GM11168 (cell line): ENCODE data around the gene COG5.

Experiments
- in situ Hi-C: fragments of 300-500 bp; cut with MboI; formaldehyde crosslinking; loops from one replicate; pipeline ENCODE4 v1.12.0; 2022; ENCODE audit warnings: low sequenced_read_pairs; ENCODE audit not compliant: unreplicated experiment

Gene COG5

DNA sequence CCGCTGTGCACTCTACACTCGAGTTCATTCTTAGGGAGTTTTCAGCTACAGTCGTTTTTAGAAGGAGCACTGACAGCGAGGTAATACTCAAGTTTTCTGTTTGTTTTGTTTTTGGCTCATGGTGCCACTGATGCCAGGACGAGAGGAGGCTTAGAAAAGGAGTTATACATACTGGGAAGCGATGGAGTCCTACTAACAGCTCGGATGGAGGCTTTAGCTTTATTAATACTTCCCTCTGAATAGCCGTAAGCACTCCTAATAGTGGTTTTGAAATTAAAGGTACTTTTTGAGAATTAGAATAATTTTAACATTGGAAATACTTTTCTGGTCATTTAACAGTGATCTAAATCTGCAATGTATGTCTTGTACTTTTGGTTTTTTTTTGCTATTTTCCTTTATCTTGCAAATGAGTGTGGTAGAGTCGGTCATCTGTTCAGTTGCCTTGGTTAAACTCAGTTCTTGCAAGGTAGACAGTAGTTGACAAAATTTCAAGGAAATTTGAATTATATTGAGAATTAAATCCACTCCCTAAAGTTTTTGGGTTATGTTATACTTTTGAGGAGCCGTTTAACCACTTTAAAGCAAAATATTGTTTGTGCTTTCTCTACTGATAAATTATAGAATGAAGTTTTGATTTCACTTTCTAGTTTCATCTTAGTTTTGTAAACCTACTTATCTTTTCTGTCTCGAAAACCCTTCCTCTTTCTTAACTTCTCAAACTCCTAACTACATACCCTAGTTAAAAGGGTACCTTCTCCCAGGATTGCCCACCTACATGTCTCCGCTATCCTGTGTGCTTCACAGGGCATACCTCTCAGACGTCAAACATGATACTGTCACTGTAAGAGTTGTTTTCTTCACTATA is 393.4 kb downstream of the COG5 start:
- in situ Hi-C loops, result no loop called here

DNA sequence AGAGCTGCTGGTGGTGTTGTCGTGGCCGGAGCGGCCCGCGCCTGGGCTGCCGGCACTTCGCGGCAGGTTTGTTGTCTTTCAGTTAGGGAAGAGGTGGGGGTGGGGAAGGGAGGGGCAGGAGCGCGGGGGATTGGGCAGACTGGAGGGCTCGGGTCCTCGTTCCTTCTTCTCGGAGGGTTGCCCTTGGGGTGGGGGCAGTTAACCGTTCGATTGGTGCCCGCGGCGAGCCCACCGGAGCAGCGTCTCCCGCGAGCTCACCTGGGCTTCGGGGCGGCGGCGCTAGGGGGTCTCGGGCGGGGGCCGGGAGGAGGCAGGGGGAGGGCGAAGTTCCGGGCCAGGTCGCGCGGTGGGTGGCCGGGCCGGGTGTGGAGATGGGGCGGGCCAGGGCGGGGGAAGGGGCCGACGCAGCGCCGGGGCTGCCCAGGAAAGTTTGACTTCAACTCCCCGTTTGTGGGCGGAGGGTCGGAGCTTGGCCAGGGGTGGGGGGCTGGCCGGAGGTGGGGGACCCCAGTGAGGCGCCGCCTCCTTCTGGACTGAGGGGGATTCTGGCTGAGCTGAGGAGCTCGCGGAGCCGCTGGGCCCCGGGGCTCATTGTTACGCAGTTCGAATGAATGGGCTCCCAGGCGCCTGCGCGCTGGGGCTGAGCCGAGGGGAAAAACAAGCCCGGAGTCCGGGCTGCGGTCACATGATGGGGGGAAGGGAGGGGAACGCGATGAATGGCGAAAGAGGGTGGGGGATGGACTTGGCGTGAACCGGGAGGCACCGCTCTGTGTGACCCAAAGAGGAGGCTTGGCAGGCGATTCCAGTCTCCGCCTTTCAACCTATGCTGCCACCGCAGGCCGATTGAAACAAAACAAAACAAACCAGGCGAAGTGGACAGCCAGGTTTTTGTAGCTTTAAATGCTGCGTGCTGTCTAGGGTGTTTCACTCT is 394.3 kb downstream of the COG5 start:
- in situ Hi-C loops, result no loop called here

DNA sequence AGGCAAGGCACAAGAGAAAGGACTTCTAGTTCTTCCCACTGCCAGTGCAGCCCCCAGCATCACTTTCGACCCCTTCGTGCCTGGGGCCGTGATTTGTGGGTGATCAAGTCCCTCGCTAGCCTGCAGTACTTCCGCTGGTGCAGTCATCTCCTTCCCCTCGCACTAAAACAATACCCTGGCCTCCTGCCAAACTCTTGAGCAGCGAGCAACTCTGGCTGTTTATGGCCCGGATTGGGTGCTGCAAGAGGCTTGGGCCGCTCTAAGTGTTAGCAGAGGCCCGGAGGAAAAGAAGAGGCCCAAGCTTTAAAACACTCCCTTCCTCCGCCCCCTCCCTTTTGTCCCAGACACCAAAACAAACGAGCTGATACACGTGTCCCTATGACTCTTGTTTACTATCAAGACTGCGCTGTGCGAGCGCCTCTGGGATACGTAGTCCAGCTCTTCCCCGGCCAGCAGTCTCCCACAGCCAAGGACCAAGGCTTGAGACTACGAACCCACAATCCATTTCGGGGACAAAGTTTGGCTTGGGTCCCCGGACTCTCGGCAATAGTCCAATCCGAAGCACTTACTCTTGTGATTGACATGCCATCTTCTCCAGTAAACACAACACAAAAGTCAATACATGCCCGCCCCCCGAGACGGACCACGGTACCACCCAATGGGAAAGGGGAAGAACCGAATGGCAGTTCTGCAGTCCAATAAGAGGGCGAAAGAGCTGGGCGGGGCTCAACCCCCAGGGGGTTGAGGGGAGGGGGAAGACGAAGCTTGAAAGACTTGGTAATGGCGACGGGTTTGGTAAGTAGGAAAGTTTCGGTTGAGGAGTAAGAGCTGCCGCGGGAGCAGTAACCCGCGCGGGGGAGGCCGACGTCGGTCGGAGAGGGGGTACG is 395.2 kb downstream of the COG5 start, which contains the start of gene HBP1:
Gene HBP1 (plus strand): TSS at position 771 of the 887 bp plus-strand sequence. CDS start 10,891 bp downstream, outside the sequence.
- in situ Hi-C loops, result no loop called here

GRCh38 chr7:107167483-107168232 is 396.1 kb downstream of the COG5 start:
- in situ Hi-C loops, result no loop called here

- in situ Hi-C loops, result no loop called here
Observed at GRCh38 chr7:107166736-107167426, 396.8 kb downstream of the COG5 start.

GRCh38 chr7:107165341-107165740 is 398.4 kb downstream of the COG5 start:
- in situ Hi-C loops, result no loop called here

DNA sequence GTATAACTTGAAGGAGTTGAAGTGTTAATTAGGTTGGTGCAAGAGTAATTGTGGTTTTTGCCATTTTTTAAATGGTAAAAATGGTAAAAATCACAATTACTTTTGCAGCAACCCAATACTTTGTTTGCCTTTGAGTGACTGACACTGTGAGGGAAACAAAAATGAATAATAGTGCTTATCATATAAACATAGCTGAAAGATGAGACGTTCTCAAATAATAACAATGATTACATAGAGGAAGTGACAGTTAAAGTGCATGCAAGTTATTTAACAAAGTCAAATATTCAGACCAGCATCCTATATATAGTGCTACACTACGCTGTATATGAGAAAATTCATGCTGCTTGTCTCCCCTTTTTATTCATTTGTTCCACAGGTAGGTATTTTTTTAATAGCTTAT is 399.6 kb downstream of the COG5 start:
- in situ Hi-C loops, result no loop called here

DNA sequence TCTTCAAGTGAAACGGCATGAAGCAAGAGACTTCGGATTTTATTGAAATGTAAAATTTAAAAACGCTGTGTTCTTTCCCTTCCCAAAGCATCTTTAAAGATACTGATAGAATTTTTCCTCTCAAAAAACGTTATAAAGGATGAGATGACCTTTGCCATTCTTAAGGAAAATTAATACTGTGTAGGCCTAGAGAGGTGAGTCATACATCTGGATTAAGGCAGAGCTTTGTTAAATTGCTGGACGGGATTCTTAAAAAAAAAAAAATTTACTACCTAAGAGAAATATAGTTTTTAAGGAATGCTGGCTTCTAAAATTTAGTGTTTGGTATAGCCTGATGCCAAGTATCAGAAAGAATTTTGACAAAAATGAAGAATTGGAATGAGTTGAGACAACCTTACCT is 401.2 kb downstream of the COG5 start:
- in situ Hi-C loops, result no loop called here

GRCh38 chr7:107161415-107161814 is 402.3 kb downstream of the COG5 start:
- in situ Hi-C loops, result no loop called here

- in situ Hi-C loops, result no loop called here
Observed at GRCh38 chr7:107160389-107160788, 403.3 kb downstream of the COG5 start.

DNA sequence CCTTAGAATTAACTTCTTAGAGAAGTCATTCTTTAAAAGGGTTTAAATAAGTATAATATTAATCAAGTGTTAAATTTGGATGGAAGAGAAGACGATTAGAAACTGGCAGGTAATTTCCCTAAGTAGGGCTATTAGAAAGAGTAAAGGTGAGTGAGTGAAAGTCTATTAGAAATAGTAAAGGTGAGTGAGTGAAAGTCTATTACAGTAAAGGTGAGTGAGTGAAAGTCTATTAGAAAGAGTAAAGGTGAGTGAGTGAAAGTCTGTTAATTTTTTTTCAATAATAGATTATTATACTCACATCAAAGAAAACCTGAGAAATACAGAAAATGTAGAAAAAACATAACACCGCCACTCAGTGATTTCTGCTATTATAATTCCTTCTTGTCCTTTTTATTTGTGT is 405.7 kb downstream of the COG5 start:
- in situ Hi-C loops, result loop anchor here (10.0 kb wide), 1 partner anchor 213 kb away; no protein-coding TSS in a partner anchor

- in situ Hi-C loops, result loop anchor here (10.0 kb wide), 1 partner anchor 212 kb away; no protein-coding TSS in a partner anchor
Observed at GRCh38 chr7:107157091-107157490, 406.6 kb downstream of the COG5 start.

DNA sequence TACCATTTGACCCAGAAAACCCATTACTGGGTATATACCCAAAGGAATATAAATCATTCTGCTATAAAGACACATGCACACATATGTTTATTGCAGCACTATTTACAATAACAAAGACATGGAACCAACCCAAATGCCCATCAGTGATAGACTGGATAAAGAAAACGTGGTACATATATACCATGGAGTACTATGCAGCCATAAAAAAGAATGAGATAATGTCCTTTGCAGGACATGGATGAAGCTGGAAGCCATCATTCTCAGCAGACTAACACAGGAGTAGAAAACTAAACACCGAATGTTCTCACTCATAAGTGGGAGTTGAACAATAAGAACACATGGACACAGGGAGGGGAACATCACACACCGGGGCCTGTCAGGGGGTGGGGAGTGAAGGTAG is 408.0 kb downstream of the COG5 start:
- in situ Hi-C loops, result loop anchor here (10.0 kb wide), 1 partner anchor 211 kb away; no protein-coding TSS in a partner anchor

- in situ Hi-C loops, result loop anchor here (10.0 kb wide), 1 partner anchor 210 kb away; no protein-coding TSS in a partner anchor
Observed at GRCh38 chr7:107154826-107155225, 408.9 kb downstream of the COG5 start.

DNA sequence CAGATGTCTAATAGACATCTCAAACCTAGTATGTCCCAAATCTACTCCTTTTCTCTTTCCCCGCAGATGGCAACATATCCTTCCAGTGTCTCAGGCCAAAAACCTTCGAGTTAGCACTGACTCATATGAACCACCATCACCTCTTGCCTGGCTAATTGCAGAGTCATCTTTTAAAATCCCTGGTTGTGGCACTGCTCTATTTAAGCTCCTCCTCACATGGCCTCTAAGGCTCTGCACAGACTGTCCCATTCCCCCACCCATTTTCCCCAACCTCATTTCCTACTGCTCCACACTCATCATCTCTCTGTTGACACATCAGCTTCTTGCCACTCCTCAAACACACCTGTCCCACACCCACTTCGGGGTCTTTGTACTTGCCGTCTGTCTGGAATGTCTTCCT is 411.7 kb downstream of the COG5 start:
- in situ Hi-C loops, result loop anchor here (10.0 kb wide), 1 partner anchor 207 kb away; no protein-coding TSS in a partner anchor
